ENCODE results near the gene HJURP.

Gene HJURP

DNA sequence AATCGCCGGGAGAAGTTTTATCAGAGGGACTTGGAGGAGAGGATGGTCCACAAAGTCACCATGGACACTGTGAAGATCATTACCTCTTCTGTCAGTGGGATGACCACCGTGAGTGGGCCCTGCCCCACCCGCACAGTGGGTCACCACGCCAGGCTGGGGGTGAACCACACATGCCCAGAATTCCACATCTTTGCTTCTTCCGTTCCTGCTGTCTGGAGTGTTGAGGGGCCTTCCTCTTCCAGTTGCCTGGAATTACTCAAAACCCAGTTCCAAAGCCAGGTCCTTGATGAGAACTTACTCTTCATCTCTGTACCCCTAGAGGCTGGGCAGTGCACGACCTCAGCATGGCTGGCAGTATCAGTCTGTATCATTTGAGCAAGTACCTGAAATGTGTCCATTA lies 54.1 kb downstream of the HJURP start:
- Histone ChIP-seq H3K27me3 (ENCODE audit: insufficient read depth, poor library complexity, severe bottlenecking) (no peaks in the 10 kb centered on the region), H3K27ac (replicated peaks) (no peak overlapping the region), H3K4me3 (replicated peaks; ENCODE audit: insufficient read depth, low read length) (no peak overlapping the region)
- TF ChIP-seq, protein P1, sequence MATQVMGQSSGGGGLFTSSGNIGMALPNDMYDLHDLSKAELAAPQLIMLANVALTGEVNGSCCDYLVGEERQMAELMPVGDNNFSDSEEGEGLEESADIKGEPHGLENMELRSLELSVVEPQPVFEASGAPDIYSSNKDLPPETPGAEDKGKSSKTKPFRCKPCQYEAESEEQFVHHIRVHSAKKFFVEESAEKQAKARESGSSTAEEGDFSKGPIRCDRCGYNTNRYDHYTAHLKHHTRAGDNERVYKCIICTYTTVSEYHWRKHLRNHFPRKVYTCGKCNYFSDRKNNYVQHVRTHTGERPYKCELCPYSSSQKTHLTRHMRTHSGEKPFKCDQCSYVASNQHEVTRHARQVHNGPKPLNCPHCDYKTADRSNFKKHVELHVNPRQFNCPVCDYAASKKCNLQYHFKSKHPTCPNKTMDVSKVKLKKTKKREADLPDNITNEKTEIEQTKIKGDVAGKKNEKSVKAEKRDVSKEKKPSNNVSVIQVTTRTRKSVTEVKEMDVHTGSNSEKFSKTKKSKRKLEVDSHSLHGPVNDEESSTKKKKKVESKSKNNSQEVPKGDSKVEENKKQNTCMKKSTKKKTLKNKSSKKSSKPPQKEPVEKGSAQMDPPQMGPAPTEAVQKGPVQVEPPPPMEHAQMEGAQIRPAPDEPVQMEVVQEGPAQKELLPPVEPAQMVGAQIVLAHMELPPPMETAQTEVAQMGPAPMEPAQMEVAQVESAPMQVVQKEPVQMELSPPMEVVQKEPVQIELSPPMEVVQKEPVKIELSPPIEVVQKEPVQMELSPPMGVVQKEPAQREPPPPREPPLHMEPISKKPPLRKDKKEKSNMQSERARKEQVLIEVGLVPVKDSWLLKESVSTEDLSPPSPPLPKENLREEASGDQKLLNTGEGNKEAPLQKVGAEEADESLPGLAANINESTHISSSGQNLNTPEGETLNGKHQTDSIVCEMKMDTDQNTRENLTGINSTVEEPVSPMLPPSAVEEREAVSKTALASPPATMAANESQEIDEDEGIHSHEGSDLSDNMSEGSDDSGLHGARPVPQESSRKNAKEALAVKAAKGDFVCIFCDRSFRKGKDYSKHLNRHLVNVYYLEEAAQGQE (IDR thresholded peaks at IDR 0.05; ENCODE audit: insufficient replicate concordance, low read depth): no peak
- TF ChIP-seq GABPA (IDR thresholded peaks at IDR 0.05; ENCODE audit: low read depth): no peak
- TF ChIP-seq, protein P2, sequence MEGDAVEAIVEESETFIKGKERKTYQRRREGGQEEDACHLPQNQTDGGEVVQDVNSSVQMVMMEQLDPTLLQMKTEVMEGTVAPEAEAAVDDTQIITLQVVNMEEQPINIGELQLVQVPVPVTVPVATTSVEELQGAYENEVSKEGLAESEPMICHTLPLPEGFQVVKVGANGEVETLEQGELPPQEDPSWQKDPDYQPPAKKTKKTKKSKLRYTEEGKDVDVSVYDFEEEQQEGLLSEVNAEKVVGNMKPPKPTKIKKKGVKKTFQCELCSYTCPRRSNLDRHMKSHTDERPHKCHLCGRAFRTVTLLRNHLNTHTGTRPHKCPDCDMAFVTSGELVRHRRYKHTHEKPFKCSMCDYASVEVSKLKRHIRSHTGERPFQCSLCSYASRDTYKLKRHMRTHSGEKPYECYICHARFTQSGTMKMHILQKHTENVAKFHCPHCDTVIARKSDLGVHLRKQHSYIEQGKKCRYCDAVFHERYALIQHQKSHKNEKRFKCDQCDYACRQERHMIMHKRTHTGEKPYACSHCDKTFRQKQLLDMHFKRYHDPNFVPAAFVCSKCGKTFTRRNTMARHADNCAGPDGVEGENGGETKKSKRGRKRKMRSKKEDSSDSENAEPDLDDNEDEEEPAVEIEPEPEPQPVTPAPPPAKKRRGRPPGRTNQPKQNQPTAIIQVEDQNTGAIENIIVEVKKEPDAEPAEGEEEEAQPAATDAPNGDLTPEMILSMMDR (IDR thresholded peaks at IDR 0.05; ENCODE audit: insufficient read depth, low read length): no peak
- TF ChIP-seq SPI1 (IDR thresholded peaks at IDR 0.05; ENCODE audit: borderline replicate concordance, low read depth): no peak
- TF ChIP-seq POLR2AphosphoS5 (IDR thresholded peaks at IDR 0.05; ENCODE audit: low read depth): no peak
- no peak for DNase-seq (ENCODE audit: low read depth in 1 of 2, low spot score in 1 of 2)

DNA sequence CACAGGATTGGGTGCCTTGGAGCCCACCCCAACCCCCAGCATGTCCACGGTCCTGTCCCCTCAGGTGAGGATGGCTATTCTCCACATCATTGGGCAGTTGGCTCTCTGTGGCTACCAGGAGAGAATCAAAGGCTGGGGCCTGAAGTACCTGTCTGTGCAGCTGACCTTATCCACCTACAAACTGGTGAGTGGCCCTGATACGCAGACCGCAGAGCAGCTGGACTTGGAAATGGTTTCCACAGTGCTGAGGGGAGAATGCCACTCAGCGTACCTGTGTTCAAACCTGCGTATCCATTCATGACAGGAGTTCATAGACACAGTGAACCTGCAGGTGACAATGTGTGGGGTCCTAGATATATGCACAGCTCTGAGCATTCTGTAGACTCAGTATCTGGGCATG lies 54.6 kb downstream of the HJURP start:
- Histone ChIP-seq H3K4me3 (replicated peaks; ENCODE audit: insufficient read depth, low read length) (no peak overlapping the region), H3K27me3 (ENCODE audit: insufficient read depth, poor library complexity, severe bottlenecking) (no peaks in the 10 kb centered on the region), H3K27ac (replicated peaks) (no peak overlapping the region)
- TF ChIP-seq, protein P2 (IDR thresholded peaks at IDR 0.05; ENCODE audit: insufficient read depth, low read length): no peak
- TF ChIP-seq, protein P1 (IDR thresholded peaks at IDR 0.05; ENCODE audit: insufficient replicate concordance, low read depth): no peak
- TF ChIP-seq GABPA (IDR thresholded peaks at IDR 0.05; ENCODE audit: low read depth): no peak
- no peak for TF ChIP-seq SPI1 (IDR thresholded peaks at IDR 0.05; ENCODE audit: borderline replicate concordance, low read depth)
- no peak for TF ChIP-seq POLR2AphosphoS5 (IDR thresholded peaks at IDR 0.05; ENCODE audit: low read depth)
- no peak for DNase-seq (ENCODE audit: low read depth in 1 of 2, low spot score in 1 of 2)

DNA sequence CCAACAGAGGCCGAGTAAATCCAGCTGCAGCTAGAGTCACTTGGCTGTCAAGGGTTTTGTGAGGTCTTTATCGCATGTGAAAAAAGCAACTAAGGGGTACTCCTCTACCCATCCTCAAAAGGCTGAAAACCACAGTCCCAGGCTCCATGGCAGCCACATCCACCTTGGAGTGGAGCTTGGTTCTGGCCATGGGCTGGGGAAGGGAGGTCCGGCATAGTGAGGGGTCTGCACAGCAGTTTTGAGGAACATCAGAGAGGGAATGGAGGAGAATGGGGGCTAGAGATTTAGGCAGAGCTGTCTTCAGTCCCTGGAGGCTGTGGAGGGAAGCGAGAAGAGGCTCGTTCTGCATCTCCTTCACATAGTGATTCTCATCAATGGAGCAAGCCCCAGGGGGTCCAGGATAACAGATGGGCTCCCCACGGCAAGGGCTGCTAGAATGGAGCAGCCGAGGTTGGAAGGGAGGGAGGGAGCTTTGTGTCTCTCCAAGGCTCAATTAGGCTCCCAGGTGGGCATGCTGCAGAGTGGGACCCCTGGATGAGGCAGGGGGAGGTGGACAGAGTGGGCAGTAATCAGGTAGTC lies 55.2 kb downstream of the HJURP start:
- no peak for DNase-seq (ENCODE audit: low read depth in 1 of 2, low spot score in 1 of 2)
- no peak for TF ChIP-seq POLR2AphosphoS5 (IDR thresholded peaks at IDR 0.05; ENCODE audit: low read depth)
- Histone ChIP-seq H3K27ac (replicated peaks) (no peak overlapping the region), H3K4me3 (replicated peaks; ENCODE audit: insufficient read depth, low read length) (no peak overlapping the region), H3K27me3 (ENCODE audit: insufficient read depth, poor library complexity, severe bottlenecking) (no peaks in the 10 kb centered on the region)

DNA sequence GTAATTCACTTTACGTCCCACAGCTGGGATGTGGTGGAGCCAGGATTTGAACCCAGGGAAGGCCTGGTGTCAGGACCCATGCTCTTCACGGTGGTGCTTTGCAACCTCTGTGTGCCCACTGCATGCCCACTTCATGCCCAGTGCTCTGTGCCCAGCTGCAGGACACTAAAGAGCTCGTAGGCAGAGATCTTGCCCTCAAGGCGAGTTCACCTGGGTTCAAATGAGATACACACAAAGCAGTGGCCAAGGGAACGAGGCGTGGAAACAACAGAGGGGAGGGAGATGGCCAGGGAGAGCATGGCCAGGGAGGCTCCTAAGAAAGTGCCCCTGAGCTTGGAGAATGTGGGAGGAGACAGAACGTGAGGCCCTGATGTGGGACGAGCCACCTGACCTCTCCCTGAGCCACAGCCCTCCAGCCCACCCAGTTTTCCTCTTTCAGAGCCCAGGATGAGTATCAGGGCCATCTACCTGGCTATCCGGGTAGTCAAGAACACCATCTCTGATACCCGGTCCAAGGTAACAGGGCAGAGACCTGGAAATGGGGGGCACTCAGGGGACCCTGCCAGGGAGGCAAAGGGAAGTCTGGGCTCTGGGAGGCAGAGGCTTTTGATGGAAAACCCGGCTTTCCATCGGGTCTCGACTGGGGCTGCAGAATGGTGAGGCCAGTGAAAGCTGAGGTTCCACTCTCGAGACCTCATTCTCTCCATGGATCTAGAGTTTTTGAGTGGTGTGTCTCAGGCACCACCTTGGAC lies 55.8 kb downstream of the HJURP start:
- H3K27me3 ChIP-seq (ENCODE audit: insufficient read depth, poor library complexity, severe bottlenecking): no peaks in the 10 kb centered on the region
- H3K4me3 ChIP-seq (replicated peaks; ENCODE audit: insufficient read depth, low read length): no peak overlapping the region
- no peak overlapping the region for H3K27ac ChIP-seq (replicated peaks)
- TF ChIP-seq, protein P1 (IDR thresholded peaks at IDR 0.05; ENCODE audit: insufficient replicate concordance, low read depth): no peak
- TF ChIP-seq, protein P2 (IDR thresholded peaks at IDR 0.05; ENCODE audit: insufficient read depth, low read length): no peak
- TF ChIP-seq GABPA (IDR thresholded peaks at IDR 0.05; ENCODE audit: low read depth) (no peak), POLR2AphosphoS5 (IDR thresholded peaks at IDR 0.05; ENCODE audit: low read depth) (no peak), SPI1 (IDR thresholded peaks at IDR 0.05; ENCODE audit: borderline replicate concordance, low read depth) (no peak)
- no peak for DNase-seq (ENCODE audit: low read depth in 1 of 2, low spot score in 1 of 2)
